Ascending aorta (tissue), 2 donors: ENCODE measurements around the gene SPEM3. TPM values are rescaled to one million over a fixed set of nuclear protein-coding genes. Genes with fewer than 3 reads are reported as not detected.

Experiments used
- DNase-seq, 2 donors: peaks; one replicate each; pipeline ENCODE4 v3.0.0-alpha.2; 2019; ENCODE audit warnings: low spot score in 2 of 2
- H3K27ac ChIP-seq, 2 donors: fragments of 200-600 bp; sonication (generic); one replicate each; pipeline ENCODE4 v1.5.1; 2016 to 2017; ENCODE audit warnings: mild to moderate bottlenecking in 1 of 2
- H3K27me3 ChIP-seq: fragments of 200-600 bp; sonication (generic); one replicate; pipeline ENCODE4 v1.5.1; 2017
- H3K36me3 ChIP-seq, 2 donors: fragments of 200-600 bp; sonication (generic); one replicate each; pipeline ENCODE4 v1.5.1; 2016
- H3K4me1 ChIP-seq, 2 donors: fragments of 200-600 bp; sonication (generic); one replicate each; pipeline ENCODE4 v1.5.1; 2016 to 2017; ENCODE audit warnings: mild to moderate bottlenecking in 1 of 2
- H3K4me3 ChIP-seq, 2 donors: fragments of 200-600 bp; sonication (generic); one replicate each; pipeline ENCODE4 v1.5.1; 2016 to 2017; ENCODE audit warnings: mild to moderate bottlenecking in 1 of 2
- H3K9me3 ChIP-seq, 2 donors: fragments of 200-600 bp; sonication (generic); one replicate each; pipeline ENCODE4 v1.5.1; 2016
- CTCF ChIP-seq, 3 experiments: fragments of 200-600 bp in 2 of 3; fragments of 450-650 bp in 1 of 3; sonication (generic) in 2 of 3; IDR thresholded peaks; one replicate each; pipeline ENCODE4 v1.5.1; 2016 to 2019; ENCODE audit warnings: antibody characterized with exemption in 3 of 3, mild to moderate bottlenecking in 1 of 3, moderate library complexity in 1 of 3
- intact Hi-C: fragments of 100-400 bp; cut with DNase I; formaldehyde crosslinking; loops from one replicate; pipeline ENCODE4 v1.15.1; 2023
- total RNA-seq: library from RNA; depleted of rRNA; stranded (reverse); fragments of >200 nt; gene quantifications from one replicate; pipeline ENCODE4 v1.1.0, GENCODE V29; 2016

Gene SPEM3
- total RNA-seq, 1 donor from 2014 or later: not detected

DNA sequence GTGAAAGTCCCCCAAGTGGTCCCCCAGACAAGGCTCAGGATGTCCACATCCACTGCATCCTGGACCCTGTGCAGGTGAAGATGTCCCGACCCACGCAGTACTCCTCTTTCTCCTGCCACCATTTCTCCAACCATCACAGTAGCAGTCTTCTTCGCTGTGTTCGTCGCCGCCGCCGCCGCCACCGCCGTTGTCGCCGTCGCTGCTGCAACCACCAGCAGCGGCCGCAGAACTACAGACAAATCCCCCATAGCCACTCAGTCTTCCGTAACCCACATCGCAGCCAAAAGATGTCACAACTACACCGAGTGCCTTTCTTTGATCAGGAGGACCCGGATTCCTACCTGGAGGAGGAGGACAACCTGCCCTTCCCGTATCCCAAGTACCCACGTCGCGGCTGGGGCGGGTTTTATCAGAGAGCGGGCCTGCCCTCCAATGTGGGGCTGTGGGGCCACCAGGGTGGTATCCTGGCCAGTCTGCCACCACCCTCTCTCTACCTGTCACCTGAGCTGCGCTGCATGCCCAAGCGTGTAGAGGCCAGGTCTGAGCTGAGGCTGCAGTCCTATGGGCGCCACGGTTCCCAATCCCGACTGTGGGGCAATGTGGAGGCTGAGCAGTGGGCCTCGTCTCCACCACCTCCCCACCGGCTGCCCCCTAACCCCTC lies 2.3 kb upstream of the SPEM3 start:
- intact Hi-C loops: no loop called here
- Histone ChIP-seq H3K27me3 (no peaks in the 10 kb centered on the region), H3K36me3 (no peaks in the 10 kb centered on the region), H3K27ac (no peak overlapping the region), H3K4me3 (no peak overlapping the region), H3K4me1 (no peaks in the 10 kb centered on the region), H3K9me3 (no peaks in the 10 kb centered on the region)
- no peak for DNase-seq
- no peak for TF ChIP-seq CTCF (IDR thresholded peaks at IDR 0.05)

- TF ChIP-seq CTCF (IDR thresholded peaks at IDR 0.05): no peak
- no peaks in the 10 kb centered on the region for H3K9me3 ChIP-seq
- no peak overlapping the region for H3K27ac ChIP-seq
- H3K4me1 ChIP-seq: no peaks in the 10 kb centered on the region
- no peak overlapping the region for H3K4me3 ChIP-seq
- H3K36me3 ChIP-seq: no peaks in the 10 kb centered on the region
- H3K27me3 ChIP-seq: no peaks in the 10 kb centered on the region
- no peak for DNase-seq
- intact Hi-C loops: no loop called here
Measured at GRCh38 chr17:7426896-7427489, 1.7 kb upstream of the SPEM3 start.

DNA sequence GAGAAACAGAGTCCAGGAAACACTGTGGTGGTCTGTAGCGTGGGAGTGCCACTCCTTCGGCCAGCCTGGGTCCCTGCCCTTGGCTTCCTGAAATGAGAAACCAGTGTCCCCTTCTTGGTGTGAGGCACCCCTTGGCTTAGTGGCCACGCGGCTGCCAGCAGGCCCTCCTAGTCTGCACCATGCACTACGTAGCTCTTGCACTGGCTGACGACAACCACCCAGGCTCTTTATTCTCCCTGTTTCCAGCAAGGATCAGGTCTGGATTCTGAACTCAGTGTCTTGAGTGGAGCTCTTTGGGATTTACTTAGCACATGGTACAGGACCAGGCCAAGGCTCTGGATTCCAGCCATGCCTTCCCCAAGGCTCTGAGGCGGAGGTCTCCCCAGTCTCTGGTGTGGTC lies 1.1 kb upstream of the SPEM3 start:
- no peak for TF ChIP-seq CTCF (IDR thresholded peaks at IDR 0.05)
- H3K4me1 ChIP-seq: no peaks in the 10 kb centered on the region
- H3K4me3 ChIP-seq: no peak overlapping the region
- DNase-seq: no peak
- intact Hi-C loops: no loop called here
- no peaks in the 10 kb centered on the region for H3K9me3 ChIP-seq
- H3K27me3 ChIP-seq: no peaks in the 10 kb centered on the region
- no peaks in the 10 kb centered on the region for H3K36me3 ChIP-seq
- H3K27ac ChIP-seq: no peak overlapping the region

DNA sequence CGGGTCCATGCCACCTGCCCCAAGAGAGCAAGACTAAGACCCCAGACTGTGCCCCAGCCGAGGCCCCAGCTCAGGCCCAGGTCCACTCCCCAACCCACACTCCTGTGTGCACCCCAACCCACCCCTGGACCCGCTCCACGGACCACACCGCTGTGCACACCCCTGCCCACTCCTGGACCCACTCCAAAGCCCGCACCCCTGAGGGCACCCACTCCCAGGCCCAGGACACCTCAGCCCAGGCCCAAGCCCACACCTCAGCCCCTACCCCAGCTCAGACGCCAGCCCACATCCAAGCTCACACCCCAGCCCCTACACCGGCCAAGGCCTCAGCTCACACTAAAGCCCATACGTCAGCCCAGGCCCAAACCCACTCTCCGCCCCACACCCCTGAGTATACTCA lies 1.1 kb downstream of the SPEM3 start:
- intact Hi-C loops: no loop called here
- no peak for TF ChIP-seq CTCF (IDR thresholded peaks at IDR 0.05)
- H3K4me1 ChIP-seq: no peaks in the 10 kb centered on the region

GRCh38 chr17:7431231-7431630 lies 2.6 kb downstream of the SPEM3 start:
- no peak overlapping the region for H3K4me3 ChIP-seq
- H3K9me3 ChIP-seq: no peaks in the 10 kb centered on the region
- H3K27me3 ChIP-seq: no peaks in the 10 kb centered on the region
- no peak for DNase-seq
- H3K27ac ChIP-seq: no peak overlapping the region
- H3K36me3 ChIP-seq: no peaks in the 10 kb centered on the region
- peaks cover under 1 to 9% of the 10 kb centered on the region in 2 donors for H3K4me1 ChIP-seq
- TF ChIP-seq CTCF (IDR thresholded peaks at IDR 0.05): no peak
- intact Hi-C loops: no loop called here

More for the DNA sequence above, 1.1 kb downstream of the SPEM3 start:
- H3K9me3 ChIP-seq: no peaks in the 10 kb centered on the region
- H3K4me3 ChIP-seq: no peak overlapping the region
- no peak for DNase-seq
- no peaks in the 10 kb centered on the region for H3K27me3 ChIP-seq
- H3K36me3 ChIP-seq: no peaks in the 10 kb centered on the region
- H3K27ac ChIP-seq: no peak overlapping the region
